Measurements from ENCODE around the gene FXYD3. TPM values are rescaled to one million over a fixed set of nuclear protein-coding genes. Genes with fewer than 3 reads are reported as not detected.

Gene FXYD3
- total and polyA plus RNA-seq, 2 of the 13 experiments (the other 11 are each of a cell fraction or from before 2014, with no cell fraction given) = 4.9 TPM; not detected in 1

DNA sequence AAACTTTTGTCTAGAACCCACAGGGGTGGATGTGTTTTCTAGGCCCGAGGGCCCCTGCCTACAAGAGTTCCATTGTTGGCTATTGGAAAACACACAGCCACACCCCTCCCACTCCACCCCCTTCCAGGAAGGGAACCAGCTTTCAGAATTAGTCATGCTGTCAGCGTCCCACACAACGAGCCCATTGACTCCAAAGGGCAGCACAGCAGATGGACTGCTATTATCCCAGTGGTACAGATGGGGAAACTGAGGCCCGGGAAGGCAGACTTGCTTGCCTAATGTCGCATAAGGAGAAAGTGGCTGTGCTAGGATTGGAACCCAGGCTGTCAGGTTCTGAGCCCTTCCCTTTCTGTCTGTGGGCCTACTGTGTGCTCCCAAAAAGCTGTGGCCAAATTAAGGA, 8.1 kb upstream of the FXYD3 start (continued):
- TF ChIP-seq FOXK2 (IDR thresholded peaks at IDR 0.05) = no peak
- TF ChIP-seq, protein P1, sequence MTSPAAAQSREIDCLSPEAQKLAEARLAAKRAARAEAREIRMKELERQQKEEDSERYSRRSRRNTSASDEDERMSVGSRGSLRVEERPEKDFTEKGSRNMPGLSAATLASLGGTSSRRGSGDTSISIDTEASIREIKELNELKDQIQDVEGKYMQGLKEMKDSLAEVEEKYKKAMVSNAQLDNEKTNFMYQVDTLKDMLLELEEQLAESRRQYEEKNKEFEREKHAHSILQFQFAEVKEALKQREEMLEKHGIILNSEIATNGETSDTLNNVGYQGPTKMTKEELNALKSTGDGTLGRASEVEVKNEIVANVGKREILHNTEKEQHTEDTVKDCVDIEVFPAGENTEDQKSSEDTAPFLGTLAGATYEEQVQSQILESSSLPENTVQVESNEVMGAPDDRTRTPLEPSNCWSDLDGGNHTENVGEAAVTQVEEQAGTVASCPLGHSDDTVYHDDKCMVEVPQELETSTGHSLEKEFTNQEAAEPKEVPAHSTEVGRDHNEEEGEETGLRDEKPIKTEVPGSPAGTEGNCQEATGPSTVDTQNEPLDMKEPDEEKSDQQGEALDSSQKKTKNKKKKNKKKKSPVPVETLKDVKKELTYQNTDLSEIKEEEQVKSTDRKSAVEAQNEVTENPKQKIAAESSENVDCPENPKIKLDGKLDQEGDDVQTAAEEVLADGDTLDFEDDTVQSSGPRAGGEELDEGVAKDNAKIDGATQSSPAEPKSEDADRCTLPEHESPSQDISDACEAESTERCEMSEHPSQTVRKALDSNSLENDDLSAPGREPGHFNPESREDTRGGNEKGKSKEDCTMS (CRISPR knock-in tag; conservative IDR thresholded peaks at IDR 0.05) = no peak
- TF ChIP-seq ZNF629 (CRISPR knock-in tag; conservative IDR thresholded peaks at IDR 0.05) = peak; percentile 96
- no peak for TF ChIP-seq NFE2L2 (IDR thresholded peaks at IDR 0.05; ENCODE audit: low read length)
- no peak for TF ChIP-seq ZNF556 (CRISPR knock-in tag; IDR thresholded peaks at IDR 0.05; ENCODE audit: borderline replicate concordance)
- TF ChIP-seq, protein P2, sequence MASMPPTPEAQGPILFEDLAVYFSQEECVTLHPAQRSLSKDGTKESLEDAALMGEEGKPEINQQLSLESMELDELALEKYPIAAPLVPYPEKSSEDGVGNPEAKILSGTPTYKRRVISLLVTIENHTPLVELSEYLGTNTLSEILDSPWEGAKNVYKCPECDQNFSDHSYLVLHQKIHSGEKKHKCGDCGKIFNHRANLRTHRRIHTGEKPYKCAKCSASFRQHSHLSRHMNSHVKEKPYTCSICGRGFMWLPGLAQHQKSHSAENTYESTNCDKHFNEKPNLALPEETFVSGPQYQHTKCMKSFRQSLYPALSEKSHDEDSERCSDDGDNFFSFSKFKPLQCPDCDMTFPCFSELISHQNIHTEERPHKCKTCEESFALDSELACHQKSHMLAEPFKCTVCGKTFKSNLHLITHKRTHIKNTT (CRISPR knock-in tag; IDR thresholded peaks at IDR 0.05) = no peak
- TF ChIP-seq ZNF546 (CRISPR knock-in tag; conservative IDR thresholded peaks at IDR 0.05) = no peak
- TF ChIP-seq, protein P3, sequence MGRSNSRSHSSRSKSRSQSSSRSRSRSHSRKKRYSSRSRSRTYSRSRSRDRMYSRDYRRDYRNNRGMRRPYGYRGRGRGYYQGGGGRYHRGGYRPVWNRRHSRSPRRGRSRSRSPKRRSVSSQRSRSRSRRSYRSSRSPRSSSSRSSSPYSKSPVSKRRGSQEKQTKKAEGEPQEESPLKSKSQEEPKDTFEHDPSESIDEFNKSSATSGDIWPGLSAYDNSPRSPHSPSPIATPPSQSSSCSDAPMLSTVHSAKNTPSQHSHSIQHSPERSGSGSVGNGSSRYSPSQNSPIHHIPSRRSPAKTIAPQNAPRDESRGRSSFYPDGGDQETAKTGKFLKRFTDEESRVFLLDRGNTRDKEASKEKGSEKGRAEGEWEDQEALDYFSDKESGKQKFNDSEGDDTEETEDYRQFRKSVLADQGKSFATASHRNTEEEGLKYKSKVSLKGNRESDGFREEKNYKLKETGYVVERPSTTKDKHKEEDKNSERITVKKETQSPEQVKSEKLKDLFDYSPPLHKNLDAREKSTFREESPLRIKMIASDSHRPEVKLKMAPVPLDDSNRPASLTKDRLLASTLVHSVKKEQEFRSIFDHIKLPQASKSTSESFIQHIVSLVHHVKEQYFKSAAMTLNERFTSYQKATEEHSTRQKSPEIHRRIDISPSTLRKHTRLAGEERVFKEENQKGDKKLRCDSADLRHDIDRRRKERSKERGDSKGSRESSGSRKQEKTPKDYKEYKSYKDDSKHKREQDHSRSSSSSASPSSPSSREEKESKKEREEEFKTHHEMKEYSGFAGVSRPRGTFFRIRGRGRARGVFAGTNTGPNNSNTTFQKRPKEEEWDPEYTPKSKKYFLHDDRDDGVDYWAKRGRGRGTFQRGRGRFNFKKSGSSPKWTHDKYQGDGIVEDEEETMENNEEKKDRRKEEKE (IDR thresholded peaks at IDR 0.05) = no peak
- TF ChIP-seq ZFP90 (CRISPR knock-in tag; IDR thresholded peaks at IDR 0.05; ENCODE audit: borderline replicate concordance) = no peak
- TF ChIP-seq FOSL2 (CRISPR knock-in tag; IDR thresholded peaks at IDR 0.05) = peak; percentile 94
- no peak for TF ChIP-seq ZNF30 (CRISPR knock-in tag; IDR thresholded peaks at IDR 0.05)
- TF ChIP-seq RARA (CRISPR knock-in tag; IDR thresholded peaks at IDR 0.05) = peak; percentile 49
- peak; percentile 59; the same call in 1 of the 2 replicates for TF ChIP-seq ETV5 (CRISPR knock-in tag; IDR thresholded peaks at IDR 0.05; ENCODE audit: borderline replicate concordance)
- no peak for TF ChIP-seq SP2 (CRISPR knock-in tag; IDR thresholded peaks at IDR 0.05)
- no peak for TF ChIP-seq ZNF121 (CRISPR knock-in tag; IDR thresholded peaks at IDR 0.05)
- peak; percentile 13; the same call in 1 of the 2 replicates for TF ChIP-seq CEBPG (CRISPR knock-in tag; IDR thresholded peaks at IDR 0.05)
- TF ChIP-seq DNMT3B (CRISPR knock-in tag; conservative IDR thresholded peaks at IDR 0.05) = no peak
- TF ChIP-seq ZNF138 (CRISPR knock-in tag; IDR thresholded peaks at IDR 0.05; ENCODE audit: low read depth) = no peak
- TF ChIP-seq, protein P4, sequence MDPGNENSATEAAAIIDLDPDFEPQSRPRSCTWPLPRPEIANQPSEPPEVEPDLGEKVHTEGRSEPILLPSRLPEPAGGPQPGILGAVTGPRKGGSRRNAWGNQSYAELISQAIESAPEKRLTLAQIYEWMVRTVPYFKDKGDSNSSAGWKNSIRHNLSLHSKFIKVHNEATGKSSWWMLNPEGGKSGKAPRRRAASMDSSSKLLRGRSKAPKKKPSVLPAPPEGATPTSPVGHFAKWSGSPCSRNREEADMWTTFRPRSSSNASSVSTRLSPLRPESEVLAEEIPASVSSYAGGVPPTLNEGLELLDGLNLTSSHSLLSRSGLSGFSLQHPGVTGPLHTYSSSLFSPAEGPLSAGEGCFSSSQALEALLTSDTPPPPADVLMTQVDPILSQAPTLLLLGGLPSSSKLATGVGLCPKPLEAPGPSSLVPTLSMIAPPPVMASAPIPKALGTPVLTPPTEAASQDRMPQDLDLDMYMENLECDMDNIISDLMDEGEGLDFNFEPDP (CRISPR knock-in tag; conservative IDR thresholded peaks at IDR 0.05) = no peak
- TF ChIP-seq, protein P5, sequence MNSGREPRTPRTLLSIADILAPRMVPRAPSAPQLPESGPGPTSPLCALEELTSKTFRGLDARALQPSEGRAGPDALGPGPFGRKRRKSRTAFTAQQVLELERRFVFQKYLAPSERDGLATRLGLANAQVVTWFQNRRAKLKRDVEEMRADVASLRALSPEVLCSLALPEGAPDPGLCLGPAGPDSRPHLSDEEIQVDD (CRISPR knock-in tag; IDR thresholded peaks at IDR 0.05; ENCODE audit: borderline replicate concordance) = no peak
- no peak for TF ChIP-seq TAF15 (IDR thresholded peaks at IDR 0.05; ENCODE audit: low read depth, low read length, poor library complexity, severe bottlenecking)
- TF ChIP-seq HOXA7 (CRISPR knock-in tag; IDR thresholded peaks at IDR 0.05) = no peak
- no peak for TF ChIP-seq ZNF781 (CRISPR knock-in tag; IDR thresholded peaks at IDR 0.05; ENCODE audit: borderline replicate concordance, not compliant biosample characterization)
- no peak for TF ChIP-seq HIVEP1 (CRISPR knock-in tag; IDR thresholded peaks at IDR 0.05)
- TF ChIP-seq NR1H2 (CRISPR knock-in tag; IDR thresholded peaks at IDR 0.05; ENCODE audit: borderline replicate concordance, low read depth) = no peak
